Measurements from ENCODE around the gene SPARCL1. TPM values are rescaled to one million over a fixed set of nuclear protein-coding genes. Genes with fewer than 3 reads are reported as not detected.

Gene SPARCL1
- total and polyA plus RNA-seq, 2 of the 13 experiments (the other 11 are each of a cell fraction or from before 2014, with no cell fraction given) = 0.04 TPM; not detected in 1

DNA sequence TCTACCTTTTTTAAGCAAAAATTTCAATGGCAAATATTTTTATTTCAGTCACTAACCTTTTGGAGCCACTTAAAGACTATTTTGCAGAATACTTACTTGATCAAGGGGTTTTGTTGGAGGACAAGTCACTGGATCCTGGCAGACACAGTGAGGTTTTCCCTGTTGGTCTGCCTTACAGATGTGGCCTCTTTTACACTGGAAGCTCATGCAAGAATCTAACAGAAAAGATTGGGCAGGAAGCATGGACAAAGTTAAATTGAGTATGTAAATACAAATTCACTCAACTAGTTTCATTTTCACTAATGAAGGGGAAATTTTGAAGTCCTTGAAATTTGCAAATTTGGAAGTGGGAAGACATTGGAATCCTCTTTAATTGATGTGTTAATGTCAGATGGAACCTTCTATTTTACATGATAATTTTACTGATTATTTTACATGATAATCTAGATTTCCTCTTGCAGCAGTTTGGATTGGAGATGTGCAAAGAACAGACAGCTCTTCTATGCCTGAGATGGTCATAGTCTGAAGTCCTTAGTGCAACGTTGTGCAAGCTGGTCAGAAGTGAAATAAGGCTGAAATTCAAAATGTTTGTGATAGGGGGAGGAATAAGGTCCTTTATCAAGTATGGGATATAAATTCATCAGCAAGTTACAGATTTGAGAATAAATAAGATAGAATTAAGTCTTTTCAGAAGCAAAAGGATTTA, 38.4 kb downstream of the SPARCL1 start (continued):
- TF ChIP-seq, protein P1, sequence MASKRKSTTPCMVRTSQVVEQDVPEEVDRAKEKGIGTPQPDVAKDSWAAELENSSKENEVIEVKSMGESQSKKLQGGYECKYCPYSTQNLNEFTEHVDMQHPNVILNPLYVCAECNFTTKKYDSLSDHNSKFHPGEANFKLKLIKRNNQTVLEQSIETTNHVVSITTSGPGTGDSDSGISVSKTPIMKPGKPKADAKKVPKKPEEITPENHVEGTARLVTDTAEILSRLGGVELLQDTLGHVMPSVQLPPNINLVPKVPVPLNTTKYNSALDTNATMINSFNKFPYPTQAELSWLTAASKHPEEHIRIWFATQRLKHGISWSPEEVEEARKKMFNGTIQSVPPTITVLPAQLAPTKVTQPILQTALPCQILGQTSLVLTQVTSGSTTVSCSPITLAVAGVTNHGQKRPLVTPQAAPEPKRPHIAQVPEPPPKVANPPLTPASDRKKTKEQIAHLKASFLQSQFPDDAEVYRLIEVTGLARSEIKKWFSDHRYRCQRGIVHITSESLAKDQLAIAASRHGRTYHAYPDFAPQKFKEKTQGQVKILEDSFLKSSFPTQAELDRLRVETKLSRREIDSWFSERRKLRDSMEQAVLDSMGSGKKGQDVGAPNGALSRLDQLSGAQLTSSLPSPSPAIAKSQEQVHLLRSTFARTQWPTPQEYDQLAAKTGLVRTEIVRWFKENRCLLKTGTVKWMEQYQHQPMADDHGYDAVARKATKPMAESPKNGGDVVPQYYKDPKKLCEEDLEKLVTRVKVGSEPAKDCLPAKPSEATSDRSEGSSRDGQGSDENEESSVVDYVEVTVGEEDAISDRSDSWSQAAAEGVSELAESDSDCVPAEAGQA (IDR thresholded peaks at IDR 0.05; ENCODE audit: low read depth) = no peak
- TF ChIP-seq, protein P1 (CRISPR knock-in tag; IDR thresholded peaks at IDR 0.05; ENCODE audit: borderline replicate concordance) = no peak
- TF ChIP-seq BHLHE40 (IDR thresholded peaks at IDR 0.05; ENCODE audit: low read length) (no peak), MXD4 (CRISPR knock-in tag; IDR thresholded peaks at IDR 0.05) (no peak), NRL (CRISPR knock-in tag; IDR thresholded peaks at IDR 0.05; ENCODE audit: borderline replicate concordance) (no peak), RFX5 (IDR thresholded peaks at IDR 0.05; ENCODE audit: low read depth, low read length) (no peak), GABPB1 (CRISPR knock-in tag; IDR thresholded peaks at IDR 0.05) (no peak), ZBTB20 (CRISPR knock-in tag; IDR thresholded peaks at IDR 0.05; ENCODE audit: borderline replicate concordance, low read depth) (no peak), ZBTB3 (CRISPR knock-in tag; IDR thresholded peaks at IDR 0.05; ENCODE audit: borderline replicate concordance, low read depth) (no peak), EHMT2 (IDR thresholded peaks at IDR 0.05; ENCODE audit: borderline replicate concordance, low read depth, low read length) (no peak), ARHGAP35 (CRISPR knock-in tag; IDR thresholded peaks at IDR 0.05; ENCODE audit: borderline replicate concordance) (no peak), ZSCAN21 (CRISPR knock-in tag; IDR thresholded peaks at IDR 0.05; ENCODE audit: borderline replicate concordance) (no peak)
- TF ChIP-seq, protein P2, sequence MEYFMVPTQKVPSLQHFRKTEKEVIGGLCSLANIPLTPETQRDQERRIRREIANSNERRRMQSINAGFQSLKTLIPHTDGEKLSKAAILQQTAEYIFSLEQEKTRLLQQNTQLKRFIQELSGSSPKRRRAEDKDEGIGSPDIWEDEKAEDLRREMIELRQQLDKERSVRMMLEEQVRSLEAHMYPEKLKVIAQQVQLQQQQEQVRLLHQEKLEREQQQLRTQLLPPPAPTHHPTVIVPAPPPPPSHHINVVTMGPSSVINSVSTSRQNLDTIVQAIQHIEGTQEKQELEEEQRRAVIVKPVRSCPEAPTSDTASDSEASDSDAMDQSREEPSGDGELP (IDR thresholded peaks at IDR 0.05; ENCODE audit: borderline replicate concordance, low read depth) = no peak
- TF ChIP-seq, protein P3, sequence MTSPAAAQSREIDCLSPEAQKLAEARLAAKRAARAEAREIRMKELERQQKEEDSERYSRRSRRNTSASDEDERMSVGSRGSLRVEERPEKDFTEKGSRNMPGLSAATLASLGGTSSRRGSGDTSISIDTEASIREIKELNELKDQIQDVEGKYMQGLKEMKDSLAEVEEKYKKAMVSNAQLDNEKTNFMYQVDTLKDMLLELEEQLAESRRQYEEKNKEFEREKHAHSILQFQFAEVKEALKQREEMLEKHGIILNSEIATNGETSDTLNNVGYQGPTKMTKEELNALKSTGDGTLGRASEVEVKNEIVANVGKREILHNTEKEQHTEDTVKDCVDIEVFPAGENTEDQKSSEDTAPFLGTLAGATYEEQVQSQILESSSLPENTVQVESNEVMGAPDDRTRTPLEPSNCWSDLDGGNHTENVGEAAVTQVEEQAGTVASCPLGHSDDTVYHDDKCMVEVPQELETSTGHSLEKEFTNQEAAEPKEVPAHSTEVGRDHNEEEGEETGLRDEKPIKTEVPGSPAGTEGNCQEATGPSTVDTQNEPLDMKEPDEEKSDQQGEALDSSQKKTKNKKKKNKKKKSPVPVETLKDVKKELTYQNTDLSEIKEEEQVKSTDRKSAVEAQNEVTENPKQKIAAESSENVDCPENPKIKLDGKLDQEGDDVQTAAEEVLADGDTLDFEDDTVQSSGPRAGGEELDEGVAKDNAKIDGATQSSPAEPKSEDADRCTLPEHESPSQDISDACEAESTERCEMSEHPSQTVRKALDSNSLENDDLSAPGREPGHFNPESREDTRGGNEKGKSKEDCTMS (CRISPR knock-in tag; conservative IDR thresholded peaks at IDR 0.05) = no peak
- TF ChIP-seq, protein P4, sequence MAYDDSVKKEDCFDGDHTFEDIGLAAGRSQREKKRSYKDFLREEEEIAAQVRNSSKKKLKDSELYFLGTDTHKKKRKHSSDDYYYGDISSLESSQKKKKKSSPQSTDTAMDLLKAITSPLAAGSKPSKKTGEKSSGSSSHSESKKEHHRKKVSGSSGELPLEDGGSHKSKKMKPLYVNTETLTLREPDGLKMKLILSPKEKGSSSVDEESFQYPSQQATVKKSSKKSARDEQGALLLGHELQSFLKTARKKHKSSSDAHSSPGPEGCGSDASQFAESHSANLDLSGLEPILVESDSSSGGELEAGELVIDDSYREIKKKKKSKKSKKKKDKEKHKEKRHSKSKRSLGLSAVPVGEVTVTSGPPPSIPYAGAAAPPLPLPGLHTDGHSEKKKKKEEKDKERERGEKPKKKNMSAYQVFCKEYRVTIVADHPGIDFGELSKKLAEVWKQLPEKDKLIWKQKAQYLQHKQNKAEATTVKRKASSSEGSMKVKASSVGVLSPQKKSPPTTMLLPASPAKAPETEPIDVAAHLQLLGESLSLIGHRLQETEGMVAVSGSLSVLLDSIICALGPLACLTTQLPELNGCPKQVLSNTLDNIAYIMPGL (CRISPR knock-in tag; IDR thresholded peaks at IDR 0.05; ENCODE audit: borderline replicate concordance in 1 of 2, low read depth in 1 of 2) = no peak
